Kidney tubule cell (primary cell): ENCODE results near the gene NFILZ.

Source experiments
- DNase-seq: peaks from one replicate; pipeline ENCODE4 v3.0.0-alpha.2; 2018; ENCODE audit warnings: low spot score

The NFILZ gene

DNA sequence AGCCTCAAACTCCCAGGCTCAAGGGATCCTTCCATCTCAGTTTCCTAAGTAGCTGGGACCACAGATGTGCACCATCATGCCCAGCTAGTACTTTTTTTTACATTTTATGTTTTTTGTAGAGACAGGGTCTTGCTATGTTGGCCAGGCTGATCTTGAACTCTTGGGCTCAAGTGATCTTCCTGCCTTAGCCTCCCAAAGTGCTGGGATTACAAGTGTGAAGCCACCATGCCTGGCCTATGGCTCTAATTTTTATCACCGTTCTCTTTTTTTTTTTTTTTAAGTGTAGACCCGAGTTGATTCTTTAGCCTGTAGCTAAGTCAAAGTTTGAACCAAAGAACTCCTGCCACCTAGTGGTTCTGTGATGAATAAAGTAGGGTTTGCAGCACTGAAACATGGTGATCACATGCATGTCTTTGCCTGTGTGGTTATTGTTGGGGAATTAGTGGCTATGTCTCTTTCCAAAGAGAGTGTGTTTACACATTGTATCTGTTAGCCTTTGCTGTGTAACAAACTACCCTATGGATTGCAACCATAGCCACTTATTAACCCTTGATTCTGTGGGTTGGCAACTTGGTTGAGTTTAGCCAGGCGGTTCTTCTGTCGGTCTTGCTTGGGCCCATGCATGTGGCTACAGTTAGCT is 11.6 kb downstream of the NFILZ start:
- peak; percentile 43 for DNase-seq

DNA sequence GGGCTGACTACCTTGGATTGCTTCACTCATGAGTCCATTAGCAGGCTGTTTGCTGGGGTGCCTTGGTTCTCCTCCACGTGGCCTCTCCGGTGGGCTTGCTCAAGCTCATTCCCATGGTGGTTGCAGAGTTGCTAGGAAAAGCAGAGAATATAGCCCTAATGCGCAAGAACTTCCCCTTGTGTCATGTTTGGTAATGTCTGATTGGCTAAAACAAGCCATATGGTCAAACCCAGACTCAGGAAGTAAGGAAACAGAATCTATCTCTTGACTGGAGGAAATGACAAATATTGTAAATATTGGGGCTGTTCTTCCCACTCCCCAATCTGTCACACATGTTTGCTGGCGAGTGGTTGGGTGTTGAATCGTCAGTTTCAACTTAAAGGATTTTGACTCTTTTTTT is 12.1 kb downstream of the NFILZ start:
- DNase-seq, result no peak

DNA sequence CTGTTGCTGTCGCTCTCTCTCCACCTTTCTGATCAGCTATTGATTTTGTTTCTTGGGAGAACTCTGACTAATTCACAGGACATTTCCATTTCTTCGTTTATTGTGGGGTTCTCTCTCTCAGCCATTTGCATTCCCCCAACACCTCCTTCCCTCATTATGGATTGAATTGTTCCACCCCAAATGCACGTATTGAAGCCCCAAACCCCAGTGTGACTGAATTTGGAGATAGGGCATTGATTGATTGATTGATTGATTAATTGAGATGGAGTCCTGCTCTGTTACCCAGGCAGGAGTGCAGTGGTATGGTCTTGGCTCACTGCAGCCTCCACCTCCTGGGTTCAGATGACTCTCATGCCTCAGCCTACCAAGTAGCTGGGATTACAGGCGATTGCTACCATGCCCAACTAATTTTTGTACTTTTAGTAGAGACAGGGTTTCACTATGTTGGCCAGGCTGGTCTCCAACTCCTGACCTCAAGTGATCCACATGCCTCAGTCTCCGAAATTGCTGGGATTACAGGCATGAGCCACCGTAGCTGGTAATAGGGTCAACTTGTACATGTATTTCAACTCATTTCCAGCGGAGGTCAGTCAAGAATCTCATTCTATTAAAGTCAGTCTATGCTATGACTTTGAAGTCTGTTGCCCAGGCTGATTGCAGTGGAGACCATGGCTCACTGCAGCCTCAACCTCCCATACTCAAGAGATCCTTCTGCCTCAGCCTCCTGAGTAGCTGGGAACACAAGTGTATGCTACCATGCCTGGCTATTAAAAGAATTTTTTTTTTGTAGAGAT is 13.6 kb downstream of the NFILZ start:
- no peak for DNase-seq

DNA sequence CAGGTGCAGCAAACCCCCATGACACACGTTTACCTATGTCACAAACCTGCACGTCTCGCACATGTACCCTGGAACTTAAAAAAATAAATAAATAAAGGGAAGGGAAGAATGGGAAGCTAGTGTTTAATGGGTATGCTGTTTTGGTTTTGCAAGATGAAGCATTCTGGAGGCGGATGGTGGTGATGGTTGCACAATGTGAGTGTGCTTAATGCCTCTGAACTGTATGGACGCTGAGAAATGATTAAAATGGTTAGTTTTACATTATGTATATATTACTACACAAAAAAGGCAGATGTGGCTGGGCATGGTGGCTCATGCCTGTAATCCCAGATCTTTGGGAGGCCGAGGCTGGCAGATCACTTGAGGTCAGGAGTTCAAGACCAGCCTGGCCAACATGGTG is 17.8 kb downstream of the NFILZ start:
- no peak for DNase-seq

DNA sequence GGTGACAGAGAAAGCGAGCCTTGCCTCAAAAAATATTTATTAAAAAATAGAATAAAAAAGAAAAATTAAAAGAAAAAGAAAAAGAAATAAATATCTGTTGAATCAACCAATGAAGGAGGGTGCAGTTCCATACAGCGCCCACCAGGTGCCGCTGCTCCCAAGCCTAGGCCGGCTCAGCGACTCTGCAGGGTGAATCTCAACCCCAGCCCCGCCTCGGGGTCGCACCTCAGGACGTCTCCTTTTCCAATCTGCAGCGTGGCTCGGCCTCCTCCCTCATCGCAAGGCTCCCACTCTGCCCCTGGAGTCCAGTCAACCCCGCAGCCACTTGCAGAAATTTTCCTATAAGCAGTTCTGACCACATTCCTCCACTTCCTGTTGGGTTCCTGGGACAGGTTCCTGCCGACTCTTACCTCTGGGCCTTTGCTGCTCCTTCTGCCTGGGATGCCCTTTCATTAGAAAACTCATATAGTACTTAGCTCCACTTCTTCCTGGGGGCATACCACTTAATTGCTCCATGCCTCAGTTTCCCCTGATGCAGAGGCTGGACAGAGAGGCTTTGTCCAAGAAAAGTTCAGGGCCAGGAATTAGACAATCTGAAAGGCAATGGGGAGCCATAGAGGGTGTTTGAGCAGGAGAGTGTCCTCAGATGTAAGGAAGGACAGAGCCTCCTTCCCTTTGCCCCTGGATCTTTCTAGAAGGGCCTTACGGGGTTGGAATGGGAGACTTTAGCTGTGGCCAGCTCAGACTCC is 24.3 kb downstream of the NFILZ start:
- DNase-seq, result peak; percentile 50

DNA sequence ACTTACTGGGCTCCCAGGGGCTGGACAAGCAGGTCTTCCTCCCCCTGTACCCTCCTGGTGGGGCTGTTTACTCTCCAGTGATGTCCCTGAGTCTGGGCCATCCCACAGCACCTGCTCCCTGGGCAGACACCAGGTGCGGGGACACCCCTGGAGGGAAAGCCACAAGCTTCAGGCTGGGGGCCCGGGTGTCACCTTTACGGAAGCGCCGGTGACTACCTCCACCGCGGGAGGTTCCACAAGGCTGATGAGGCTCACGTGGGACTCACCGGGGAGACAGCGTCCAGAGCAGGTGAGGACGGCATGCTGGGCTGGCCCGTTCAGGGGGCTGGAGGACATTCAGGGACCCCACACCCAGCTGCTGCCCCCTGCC is 24.9 kb downstream of the NFILZ start:
- no peak for DNase-seq

DNA sequence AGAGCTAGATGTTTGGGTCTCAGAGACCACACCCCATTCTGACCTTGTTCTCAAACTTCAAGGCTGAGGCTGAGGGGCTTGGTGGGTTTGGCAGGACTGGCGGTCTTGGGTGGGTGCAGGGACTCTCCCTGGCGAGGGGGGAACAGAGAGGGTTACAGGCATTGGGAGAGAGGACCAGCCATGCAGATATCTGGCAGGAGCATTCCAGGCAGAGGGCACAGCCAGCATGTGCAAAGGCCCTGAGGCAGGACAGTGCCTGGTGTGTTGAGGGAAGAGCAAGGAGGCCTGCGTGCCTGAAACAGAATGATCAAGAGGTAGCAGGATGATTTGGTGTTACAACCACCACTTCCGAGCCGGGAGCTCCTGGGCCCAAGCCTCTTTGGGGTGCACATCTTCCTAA is 27.4 kb downstream of the NFILZ start:
- no peak for DNase-seq

DNA sequence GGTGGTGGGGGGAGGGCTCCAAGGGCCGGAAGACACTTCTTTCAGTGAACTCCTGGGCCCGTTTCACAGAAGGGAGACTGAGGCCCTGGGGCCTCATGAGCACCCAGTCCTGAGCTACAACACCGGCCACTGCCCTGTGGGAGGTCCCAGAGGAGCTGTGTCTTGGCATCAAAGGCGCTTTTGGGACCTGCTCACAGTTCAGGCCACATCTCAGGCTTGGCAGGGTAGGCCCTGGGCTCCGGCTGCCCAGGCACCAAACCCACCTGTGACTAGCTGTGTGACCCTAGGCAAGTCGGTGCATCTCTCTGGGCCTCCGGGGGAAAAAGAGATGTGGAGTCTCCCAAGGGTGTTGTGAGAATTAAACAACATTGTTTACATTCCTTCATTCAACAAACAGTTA is 29.5 kb downstream of the NFILZ start:
- no peak for DNase-seq

DNA sequence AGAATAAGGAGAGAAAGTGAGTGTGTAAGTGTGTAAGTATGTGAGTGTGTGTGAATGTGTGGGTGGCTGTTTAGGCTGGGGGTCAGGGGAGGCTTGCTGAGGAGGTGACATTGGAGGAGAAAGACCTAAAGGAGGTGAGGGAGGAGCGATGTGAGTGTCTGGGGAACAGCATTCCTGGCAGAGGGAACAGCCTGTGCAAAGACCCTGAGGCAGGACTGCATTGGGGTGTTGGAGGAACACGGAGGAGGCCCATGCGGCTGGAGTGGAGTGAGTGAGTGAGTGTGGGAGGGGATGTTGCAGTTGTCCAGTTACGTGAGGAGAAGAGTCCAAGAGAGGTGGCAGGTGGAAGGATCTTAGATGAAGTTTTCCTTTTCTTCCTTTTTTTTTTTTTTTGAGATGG is 31.8 kb downstream of the NFILZ start:
- no peak for DNase-seq

DNA sequence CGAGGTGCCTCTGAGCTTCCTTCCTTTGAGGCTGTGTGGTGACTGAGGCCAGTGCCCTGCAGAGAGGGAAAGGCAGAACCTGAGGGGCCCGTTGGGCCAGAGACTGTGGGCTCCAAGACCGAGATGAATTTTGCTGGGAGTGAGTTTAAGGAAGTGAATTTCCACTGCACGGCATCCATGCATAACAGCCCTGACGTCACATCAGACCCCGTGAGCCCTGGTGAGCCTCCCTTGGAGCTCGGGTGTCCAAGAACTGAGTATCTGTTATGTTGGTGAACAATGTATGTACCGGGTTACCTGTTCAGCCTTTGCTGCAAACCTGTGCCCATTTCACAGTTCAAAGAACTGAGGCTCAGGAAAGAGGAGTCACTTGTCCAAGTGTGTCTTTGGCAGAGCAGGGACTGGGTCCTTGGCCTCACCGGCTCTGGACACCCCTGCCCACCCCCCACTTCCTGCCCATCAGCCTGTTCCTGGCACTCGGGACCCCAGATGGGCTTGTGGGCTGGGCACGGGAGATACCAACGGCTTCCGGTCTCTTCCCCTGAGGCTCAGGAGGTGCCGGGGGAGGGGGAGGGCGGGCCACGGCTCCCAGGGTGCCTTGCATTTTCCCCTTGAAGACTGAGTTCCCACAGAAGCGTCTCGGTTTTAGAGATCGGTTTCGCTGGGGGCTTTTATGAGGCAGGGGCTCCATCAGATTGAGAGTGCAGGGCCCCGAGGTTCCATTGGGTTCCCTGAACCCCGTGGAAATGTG is 33.7 kb downstream of the NFILZ start:
- DNase-seq, result no peak

DNA sequence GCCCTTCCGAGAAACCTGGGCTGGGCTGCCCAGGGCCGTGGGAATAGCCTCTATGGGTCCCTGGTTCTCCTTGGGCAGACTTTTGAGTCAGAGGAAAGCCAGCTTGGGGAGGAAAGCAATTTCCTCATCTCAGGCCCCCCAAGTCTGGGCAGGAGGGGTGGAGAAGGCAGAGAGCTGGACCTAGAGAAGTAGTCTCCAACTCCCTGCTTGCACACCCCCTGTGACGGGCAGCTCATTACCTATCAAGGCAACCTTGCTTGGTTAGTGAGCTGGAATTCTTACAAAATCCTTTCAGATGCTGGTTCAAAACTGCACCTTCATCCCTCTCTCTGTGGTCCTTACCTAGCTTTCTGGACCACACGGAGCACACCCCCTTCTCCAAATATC is 34.2 kb downstream of the NFILZ start:
- DNase-seq, result no peak

DNA sequence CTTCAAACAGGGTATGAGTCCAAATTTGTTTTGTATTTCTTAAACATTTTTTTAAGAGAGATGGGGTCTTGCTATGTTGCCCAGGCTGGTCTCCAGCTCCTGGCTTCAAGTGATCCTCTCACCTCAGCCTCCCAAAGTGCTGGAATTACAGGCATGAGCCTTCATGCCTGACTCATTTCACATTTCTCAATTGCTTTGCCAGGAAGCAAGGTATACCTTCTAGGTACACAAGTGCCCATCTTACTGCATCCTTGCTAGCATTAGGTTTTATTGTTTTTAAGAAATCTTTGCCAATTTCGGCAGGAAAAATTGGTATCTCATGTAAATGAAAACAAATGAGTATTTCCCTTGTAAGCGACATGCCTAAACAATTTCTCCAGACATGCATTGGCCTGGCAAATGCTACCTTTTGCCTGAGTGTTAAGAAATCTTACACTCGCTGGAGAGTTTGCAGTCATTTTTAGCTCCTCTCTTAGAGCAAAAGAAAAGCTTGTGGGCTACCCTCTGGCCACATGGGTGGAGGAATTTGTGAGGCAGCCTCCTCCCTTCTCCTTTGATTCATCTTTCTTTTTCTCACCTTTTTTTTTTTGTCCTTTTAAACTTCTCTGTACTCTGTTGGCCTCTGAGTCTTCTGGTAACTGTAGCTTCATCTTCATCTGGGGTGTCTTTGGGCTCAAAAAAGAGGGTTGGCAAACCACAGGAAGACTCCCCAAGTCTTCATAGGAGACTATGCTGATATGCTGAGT is 35.2 kb downstream of the NFILZ start:
- no peak for DNase-seq

DNA sequence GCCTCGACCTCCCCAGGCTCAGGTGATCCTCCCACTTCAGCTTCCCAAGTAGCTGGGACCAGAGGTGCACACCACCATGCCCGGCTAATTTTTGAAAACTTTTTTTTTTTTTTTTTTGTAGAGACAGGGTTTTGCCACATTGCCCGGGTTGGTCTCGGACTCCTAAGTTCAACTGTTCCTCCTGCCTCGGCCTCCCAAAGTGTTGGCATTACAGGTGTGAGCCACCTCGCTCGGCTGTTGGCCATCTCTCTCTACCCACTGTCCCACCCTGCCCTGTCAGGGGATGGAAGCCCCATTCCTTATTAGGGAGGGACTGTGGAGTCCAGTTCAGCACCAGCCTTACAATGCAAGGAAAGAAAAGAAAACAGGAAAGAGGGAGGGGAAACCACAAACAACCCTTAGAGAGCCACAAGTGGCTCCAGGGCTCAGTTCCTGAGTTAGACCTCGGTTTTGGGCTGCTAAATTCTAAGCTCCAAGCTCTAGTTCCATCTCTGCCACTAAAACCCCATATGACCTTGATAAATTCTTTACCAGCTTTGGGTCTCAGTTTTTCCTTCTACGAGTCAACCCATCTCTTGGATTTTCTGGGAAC is 36.5 kb downstream of the NFILZ start:
- DNase-seq, result no peak

DNA sequence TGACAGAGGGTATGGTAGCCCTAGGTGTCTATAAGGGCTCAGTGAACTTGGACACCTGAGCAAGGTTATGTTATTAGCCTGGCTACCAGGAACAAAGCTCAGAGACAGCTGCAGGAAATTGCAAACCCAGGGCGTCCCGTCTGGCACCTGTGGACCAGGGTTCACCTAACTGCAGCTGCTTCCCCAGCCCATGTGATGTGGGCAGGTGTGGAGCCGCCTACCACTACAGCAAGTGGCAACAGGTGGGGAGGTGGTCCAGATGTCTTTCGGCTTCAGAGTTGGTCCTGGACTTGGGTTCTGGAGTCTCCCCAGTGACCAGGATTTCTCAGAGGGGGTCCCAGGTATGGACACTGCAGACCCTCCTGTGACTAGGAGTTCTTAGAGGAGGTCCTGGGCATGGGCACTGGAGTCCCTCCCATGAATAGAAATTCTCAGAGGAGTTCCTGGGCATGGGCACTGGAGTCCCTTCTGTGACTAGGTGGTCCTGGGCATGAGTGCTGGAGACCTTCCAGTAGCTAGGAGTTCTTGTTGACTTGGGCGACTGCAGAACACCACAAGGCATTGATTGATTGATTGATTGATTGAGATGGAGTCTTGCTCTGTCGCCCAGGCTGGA is 43.0 kb downstream of the NFILZ start:
- no peak for DNase-seq

DNA sequence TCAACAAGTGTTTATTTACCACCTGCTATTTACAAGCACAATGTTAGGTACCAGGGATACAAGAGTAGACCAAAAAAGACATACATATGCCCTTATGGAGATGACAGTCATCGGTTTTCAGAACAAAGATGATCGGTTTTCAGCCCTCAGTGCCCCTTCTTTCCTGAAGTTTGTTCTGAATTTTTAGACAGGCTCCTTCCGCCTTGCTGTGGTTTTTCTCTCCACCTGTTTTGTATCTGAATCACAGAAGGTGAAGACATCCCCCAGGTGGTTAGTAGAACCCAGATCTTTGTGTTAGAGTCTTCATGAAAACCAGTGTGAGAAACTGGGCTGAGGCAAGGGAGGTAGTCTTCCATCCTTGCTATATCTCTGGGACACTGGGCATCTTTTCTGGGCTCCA is 44.6 kb downstream of the NFILZ start:
- DNase-seq, result no peak

DNA sequence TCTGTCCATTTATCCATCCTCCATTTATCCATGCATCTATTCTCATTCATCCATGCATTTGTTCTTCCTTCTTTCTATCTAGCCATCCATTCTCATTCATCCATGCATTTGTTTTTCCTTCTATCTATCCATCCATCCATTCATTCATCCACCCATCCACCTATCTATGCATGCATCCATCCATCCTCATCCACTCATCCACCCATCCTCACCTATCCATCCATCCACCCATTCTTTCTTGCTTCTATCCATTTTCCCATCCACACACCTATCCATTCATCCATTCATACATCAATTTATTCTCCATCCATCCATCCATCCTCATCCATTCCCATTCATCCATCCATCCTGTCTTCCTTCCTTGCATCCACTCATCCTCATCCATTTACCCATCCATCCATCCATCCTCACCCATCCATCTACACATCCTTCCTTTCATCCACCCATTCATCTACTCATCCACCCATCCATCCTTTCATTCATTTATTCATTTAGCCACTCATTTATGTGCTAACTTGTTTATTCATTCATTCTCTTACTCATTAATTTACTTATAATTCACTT is 47.9 kb downstream of the NFILZ start:
- no peak for DNase-seq
